Measurements from ENCODE around the gene LAMA3. TPM values are rescaled to one million over a fixed set of nuclear protein-coding genes. Genes with fewer than 3 reads are reported as not detected.

Gene LAMA3
- total and polyA plus RNA-seq, 12 donors, result 1.6 to 10.2 (median 4.0) TPM

DNA sequence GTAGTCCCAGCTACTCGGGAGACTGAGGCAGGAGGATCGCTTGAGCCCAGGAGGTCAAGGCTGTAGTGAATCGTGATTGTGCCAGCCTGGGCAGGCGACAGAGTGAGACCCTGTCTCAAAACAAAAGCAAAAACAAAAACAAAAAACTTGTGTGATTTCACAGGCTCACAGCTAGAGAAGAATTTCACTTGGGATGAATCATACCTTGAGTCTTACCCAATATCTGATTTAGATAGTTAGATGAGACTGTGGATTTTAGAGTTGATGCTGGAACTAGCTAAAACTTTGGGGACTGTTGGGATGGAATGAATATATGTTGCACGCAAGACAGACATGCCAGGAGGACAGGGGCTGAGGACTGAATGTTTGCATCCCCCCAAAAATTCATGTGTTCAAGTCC is 31.0 kb upstream of the LAMA3 start:
- DNase-seq, result no peak
- Histone ChIP-seq H3K9me3 (replicated peaks in 1 of 3) (no peaks in the 10 kb centered on the region), H3K4me1 (replicated peaks in 1 of 2) (peaks cover 8% of the 10 kb centered on the region in 2 donors), H3K27ac (no peak overlapping the region), H3K36me3 (replicated peaks in 1 of 2) (no peaks in the 10 kb centered on the region), H3K4me3 (no peak overlapping the region), H3K27me3 (peaks cover 12% of the 10 kb centered on the region)
- 70 to 83% (median 80%) methylated on average over 5 of the region's 5 CpGs for WGBS, 4 donors
- intact Hi-C loops (cut with DNase I), result no loop called here
- no peak for TF ChIP-seq POLR2A (IDR thresholded peaks at IDR 0.05)
- TF ChIP-seq, protein P1, sequence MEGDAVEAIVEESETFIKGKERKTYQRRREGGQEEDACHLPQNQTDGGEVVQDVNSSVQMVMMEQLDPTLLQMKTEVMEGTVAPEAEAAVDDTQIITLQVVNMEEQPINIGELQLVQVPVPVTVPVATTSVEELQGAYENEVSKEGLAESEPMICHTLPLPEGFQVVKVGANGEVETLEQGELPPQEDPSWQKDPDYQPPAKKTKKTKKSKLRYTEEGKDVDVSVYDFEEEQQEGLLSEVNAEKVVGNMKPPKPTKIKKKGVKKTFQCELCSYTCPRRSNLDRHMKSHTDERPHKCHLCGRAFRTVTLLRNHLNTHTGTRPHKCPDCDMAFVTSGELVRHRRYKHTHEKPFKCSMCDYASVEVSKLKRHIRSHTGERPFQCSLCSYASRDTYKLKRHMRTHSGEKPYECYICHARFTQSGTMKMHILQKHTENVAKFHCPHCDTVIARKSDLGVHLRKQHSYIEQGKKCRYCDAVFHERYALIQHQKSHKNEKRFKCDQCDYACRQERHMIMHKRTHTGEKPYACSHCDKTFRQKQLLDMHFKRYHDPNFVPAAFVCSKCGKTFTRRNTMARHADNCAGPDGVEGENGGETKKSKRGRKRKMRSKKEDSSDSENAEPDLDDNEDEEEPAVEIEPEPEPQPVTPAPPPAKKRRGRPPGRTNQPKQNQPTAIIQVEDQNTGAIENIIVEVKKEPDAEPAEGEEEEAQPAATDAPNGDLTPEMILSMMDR (IDR thresholded peaks at IDR 0.05), result no peak

DNA sequence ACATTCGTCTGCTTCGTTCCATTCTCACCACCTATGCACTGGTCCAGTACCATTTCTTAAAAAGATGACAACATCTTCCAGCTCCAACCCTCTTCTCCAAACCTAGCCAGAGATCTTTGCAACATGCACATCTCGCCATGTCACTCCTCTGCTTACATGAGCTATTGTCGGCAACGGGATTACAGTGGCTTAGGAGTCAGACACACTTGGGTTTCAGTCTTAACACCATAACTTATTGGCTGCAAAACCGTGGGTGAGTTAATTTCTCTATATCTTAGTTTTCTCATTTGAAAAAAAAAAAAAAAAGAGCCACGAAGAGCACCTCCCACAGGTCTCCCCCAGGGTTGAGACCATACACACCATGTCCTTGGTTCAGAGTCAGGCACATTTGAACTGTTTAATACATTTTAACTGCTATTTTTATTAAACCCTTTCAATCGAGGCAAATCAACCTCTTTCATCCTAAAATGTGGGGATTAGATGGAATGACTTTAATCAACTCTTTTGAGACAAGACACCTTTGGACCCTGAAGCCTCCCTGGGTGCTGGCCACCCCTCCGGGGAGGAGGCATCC is 27.4 kb upstream of the LAMA3 start:
- no peak for TF ChIP-seq POLR2A (IDR thresholded peaks at IDR 0.05)
- TF ChIP-seq, protein P1 (IDR thresholded peaks at IDR 0.05), result no peak
- intact Hi-C loops (cut with DNase I), result no loop called here
- no peak for DNase-seq
- Histone ChIP-seq H3K27ac (no peak overlapping the region), H3K4me3 (peak overlapping the region in 2 of 4 donors; percentile 34 to 57), H3K36me3 (replicated peaks in 1 of 2) (no peaks in the 10 kb centered on the region), H3K4me1 (replicated peaks in 1 of 2) (peaks cover 8 to 9% of the 10 kb centered on the region in 2 donors), H3K27me3 (peaks cover 12% of the 10 kb centered on the region), H3K9me3 (replicated peaks in 1 of 3) (no peaks in the 10 kb centered on the region)
- 54 to 60% (median 56%) methylated on average over 9 of the region's 9 CpGs for WGBS, 4 donors

DNA sequence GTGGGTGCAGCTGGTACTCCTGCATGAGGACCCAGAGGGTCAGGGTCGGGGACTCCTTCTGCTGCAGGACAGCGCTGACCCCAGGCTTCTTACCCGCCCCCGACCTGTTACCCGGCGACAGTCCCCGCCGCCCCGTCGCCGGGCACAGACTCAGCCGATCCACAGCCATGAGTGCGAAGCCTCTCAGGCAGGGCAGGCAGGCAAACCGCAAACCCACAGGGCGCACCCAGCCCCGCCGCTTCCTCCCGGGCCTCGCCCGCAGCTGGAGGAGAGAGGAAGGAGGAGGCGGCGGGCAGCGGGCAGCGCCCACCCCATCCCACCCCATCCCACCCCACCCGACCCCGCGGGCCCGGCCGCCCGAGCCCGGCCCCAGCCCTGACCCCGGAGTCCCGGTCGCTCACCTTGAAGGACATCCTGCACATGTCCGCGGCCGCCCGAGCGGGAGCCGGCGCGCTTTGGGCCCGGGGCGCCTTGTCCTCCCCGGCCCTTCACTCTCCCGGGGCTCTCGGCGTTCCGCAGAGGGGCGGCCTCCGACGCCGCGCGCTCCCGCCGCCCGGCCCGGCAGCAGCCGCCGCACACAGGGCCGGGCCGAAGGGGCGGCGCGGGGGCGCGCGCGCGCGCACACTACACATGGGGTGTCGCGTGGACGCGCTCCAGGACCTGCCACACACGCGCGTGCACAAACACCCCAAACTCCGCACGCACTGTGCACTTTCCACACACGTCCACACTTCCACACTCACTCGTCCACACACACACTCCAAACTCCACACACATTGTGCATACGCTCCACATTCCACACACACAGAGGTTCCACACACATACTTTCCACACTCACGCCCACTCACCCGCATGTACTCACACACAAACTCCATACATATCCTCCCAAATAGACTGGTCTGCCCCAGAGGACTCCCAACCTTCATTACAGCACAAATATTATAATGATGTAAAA is 26.7 kb upstream of the LAMA3 start, which contains the start of gene ANKRD29:
ANKRD29 (minus strand) TSS at position 603 of the 955 bp plus-strand sequence; CDS start at position 422, 181 bp downstream.
- DNase-seq, result peak in 6 of 7 donors; percentile 15 to 36 (median 22)
- Histone ChIP-seq H3K4me1 (replicated peaks in 1 of 2) (peaks cover 8 to 9% of the 10 kb centered on the region in 2 donors), H3K36me3 (replicated peaks in 1 of 2) (no peaks in the 10 kb centered on the region), H3K9me3 (replicated peaks in 1 of 3) (no peaks in the 10 kb centered on the region), H3K27ac (no peak within 1 kb of the TSS), H3K27me3 (peaks cover 12% of the 10 kb centered on the region), H3K4me3 (peak within 1 kb of the TSS in 2 of 4 donors; percentile 34 to 57)
- intact Hi-C loops (cut with DNase I), result no loop called here
- WGBS, 4 donors, result 2 to 4% (median 3%) methylated on average over 10 to 84 of the region's 86 CpGs
- no peak for TF ChIP-seq POLR2A (IDR thresholded peaks at IDR 0.05)
- TF ChIP-seq, protein P1 (IDR thresholded peaks at IDR 0.05), result no peak

DNA sequence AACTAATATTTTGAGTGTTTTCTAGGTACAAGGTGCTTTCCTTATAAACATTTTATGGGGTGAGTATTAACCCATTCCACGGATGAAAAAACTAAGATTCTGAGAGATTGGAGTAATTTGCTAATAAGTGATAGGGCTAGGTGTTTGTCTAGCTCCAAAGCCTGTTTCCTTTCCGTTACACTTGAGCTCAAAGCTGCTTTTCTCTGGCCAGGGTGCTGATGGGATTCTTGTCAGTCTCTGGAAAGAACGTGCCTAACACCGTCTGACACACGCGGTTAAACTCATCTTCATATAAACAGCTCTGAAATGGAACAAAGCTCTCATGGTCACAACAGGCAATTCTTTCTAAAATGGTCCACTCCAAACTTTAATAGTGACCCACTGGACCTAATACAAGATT is 24.6 kb upstream of the LAMA3 start:
- peaks cover 12% of the 10 kb centered on the region for H3K27me3 ChIP-seq
- H3K36me3 ChIP-seq (replicated peaks in 1 of 2), result no peaks in the 10 kb centered on the region
- TF ChIP-seq, protein P1 (IDR thresholded peaks at IDR 0.05), result no peak
- TF ChIP-seq POLR2A (IDR thresholded peaks at IDR 0.05), result no peak
- no peak overlapping the region for H3K4me3 ChIP-seq
- peaks cover 8 to 9% of the 10 kb centered on the region in 2 donors for H3K4me1 ChIP-seq (replicated peaks in 1 of 2)
- 62 to 78% (median 71%) methylated on average over 6 of the region's 6 CpGs for WGBS, 4 donors
- H3K9me3 ChIP-seq (replicated peaks in 1 of 3), result no peaks in the 10 kb centered on the region
- no peak overlapping the region for H3K27ac ChIP-seq
- intact Hi-C loops (cut with DNase I), result no loop called here
- DNase-seq, result no peak

All from adrenal gland (tissue), 12 donors.